Heart right ventricle (tissue), 16 donors: Measurements from ENCODE around the gene RHOF. TPM values are rescaled to one million over a fixed set of nuclear protein-coding genes. Genes with fewer than 3 reads are reported as not detected.

Experiments used
- ATAC-seq, 8 donors: fragments of 200-7000 bp; cut with Tn5 transposase; one replicate each; pipeline ENCODE4 v1.9.1; 2020; ENCODE audit warnings: mild to moderate bottlenecking in 8 of 8, moderate library complexity in 8 of 8, moderate number of reproducible peaks in 1 of 8
- DNase-seq, 2 donors: peaks; one replicate each; pipeline ENCODE4 v3.0.0-alpha.2; 2020
- H3K27ac ChIP-seq, 10 donors: fragments of 200-600 bp; sonication (generic) in 2 of 10; one replicate each; pipeline versions ENCODE4 v1.5.0 to v1.8.0; 2020 to 2022; ENCODE audit warnings: mild to moderate bottlenecking in 3 of 10
- H3K27me3 ChIP-seq, 7 donors: fragments of 200-600 bp; one replicate each; pipeline ENCODE4 v1.8.0; 2021 to 2022; ENCODE audit warnings: mild to moderate bottlenecking in 2 of 7
- H3K36me3 ChIP-seq, 9 donors: fragments of 200-600 bp; sonication (generic) in 1 of 9; one replicate each; pipeline versions ENCODE4 v1.5.0 to v1.8.0; 2020 to 2022; ENCODE audit warnings: mild to moderate bottlenecking in 2 of 9
- H3K4me1 ChIP-seq, 9 donors: fragments of 200-600 bp; sonication (generic) in 1 of 9; one replicate each; pipeline versions ENCODE4 v1.5.0 to v1.8.0; 2020 to 2022; ENCODE audit warnings: mild to moderate bottlenecking in 4 of 9
- H3K4me3 ChIP-seq, 10 donors: fragments of 200-600 bp; sonication (generic) in 2 of 10; one replicate each; pipeline versions ENCODE4 v1.5.0 to v1.8.0; 2020 to 2022; ENCODE audit warnings: mild to moderate bottlenecking in 7 of 10, moderate library complexity in 2 of 10
- H3K9me3 ChIP-seq, 11 donors: fragments of 200-600 bp in 10 of 11; sonication (generic) in 2 of 11; one replicate each; pipeline versions ENCODE4 v1.5.0 to v1.8.0; 2013 to 2022; ENCODE audit warnings: mild to moderate bottlenecking in 2 of 11, control low read depth in 1 of 11, moderate library complexity in 1 of 11
- WGBS, 2 donors: extraction: QIAGEN DNeasy Blood & Tissue Kit; methylation state at CpG; one replicate each; pipeline ENCODE4 v1.1.7; 2013; ENCODE audit warnings: inconsistent platforms in 1 of 2; 5-methylcytosine and 5-hydroxymethylcytosine counted together
- intact Hi-C, 10 donors: fragments of 100-400 bp; cut with DNase I; formaldehyde crosslinking; loops; one replicate each; pipeline versions ENCODE4 v1.11.1 to v1.14.2; 2022
- polyA plus RNA-seq, 2 donors: library from polyadenylated mRNA; stranded (reverse); fragments of 200-250 nt; gene quantifications; one replicate each; pipeline ENCODE4 v1.2.3, GENCODE V29; 2013
- total RNA-seq, 10 donors: library from RNA; stranded (reverse); fragmentation: NEBNext Ultra II Directional in 3 of 10; extraction: Animal tissue kit (Norgen Biotek cat#: 25700) in 3 of 10; gene quantifications; one replicate each; pipeline versions ENCODE4 v1.2.1 to v1.2.4, GENCODE V29; 2021 to 2023
- TF ChIP-seq, protein P1 (sequence below), 9 donors: fragments of 200-600 bp; sonication (generic) in 2 of 9; IDR thresholded peaks; one replicate each; pipeline versions ENCODE4 v1.5.0 to v1.8.0; 2021 to 2022; ENCODE audit warnings: antibody characterized with exemption in 9 of 9, mild to moderate bottlenecking in 5 of 9, moderate library complexity in 1 of 9
- donor health status: Arrhythmogenic right ventricular cardiomyopathy.
- donor health status: ischemic (EF 13 %, LVEDD 7.1; RV severe dilation, severe dysfunction).
- donor health status: healthy with polysubstance abuse.
- donor health status: DM: no; HTN: yes; CAD: no.
- donor health status: DM: no; HTN: no; CAD: no.
- donor health status: ischemic (EF 25% LVEDD 6.9; RV normal size, moderate dysfunction).
- donor health status: ischemic (EF 25% LVEDD 5.7; RV mildly dilated, moderate dysfunction).
- donor health status: healthy.
- donor health status: DM: yes; HTN: yes; CAD: no.
- donor health status: Ischemic cardiomyopathy.
- donor health status: ischemic (EF 35%, LVEDD 5.7; RV mildly dilated, moderate dysfunction).
- donor health status: nonischemic (EF 11% LVEDD 7.7; RV severe dilation, severe dysfunction).
- donor health status: DM: yes; HTN: yes; CAD: no.
- donor health status: PGD.
- donor health status: ischemic (EF 29% LVEDD 5.4; RV normal size, mild dysfunction).
- donor health status: nonischemic (EF 23%, LVEDD 6.1; RV moderate dilation, normal function).

RHOF gene
- total and polyA plus RNA-seq, 12 donors, result 16.5 to 45.6 (median 24.7) TPM

DNA sequence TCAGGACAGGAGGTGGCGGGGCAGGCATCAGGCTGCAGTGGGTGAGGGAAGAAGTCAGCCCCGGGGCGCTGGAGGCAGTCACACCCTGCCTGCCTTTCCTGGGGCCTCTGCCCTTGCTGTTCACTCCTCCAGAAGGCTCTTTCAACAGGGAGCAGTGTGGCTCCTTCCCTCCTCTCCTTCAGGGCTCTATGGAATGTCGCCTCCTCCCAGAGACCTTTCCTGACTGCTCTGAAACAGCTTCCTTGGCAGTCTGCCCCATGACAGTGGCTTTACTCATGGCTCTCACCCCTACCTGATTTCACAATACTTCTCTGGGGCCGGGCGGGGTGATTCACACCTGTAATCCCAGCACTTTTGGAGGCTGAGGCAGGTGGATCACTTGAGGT lies 7.1 kb downstream of the RHOF start:
- DNase-seq, result no peak
- H3K9me3 ChIP-seq, result no peaks in the 10 kb centered on the region
- peak in 2 of 8 donors; percentile 12 to 52 for ATAC-seq
- H3K36me3 ChIP-seq, result no peaks in the 10 kb centered on the region
- H3K4me3 ChIP-seq, result no peak overlapping the region
- intact Hi-C loops, result no loop called here
- no peaks in the 10 kb centered on the region for H3K27me3 ChIP-seq
- peaks cover 5 to 81% (median 34%) of the 10 kb centered on the region in 9 donors for H3K4me1 ChIP-seq
- 65 to 82% methylated on average over 6 of the region's 6 CpGs for WGBS, 2 donors
- peak overlapping the region in 7 of 10 donors; percentile 2 to 100 (median 54) for H3K27ac ChIP-seq
- TF ChIP-seq, protein P1, sequence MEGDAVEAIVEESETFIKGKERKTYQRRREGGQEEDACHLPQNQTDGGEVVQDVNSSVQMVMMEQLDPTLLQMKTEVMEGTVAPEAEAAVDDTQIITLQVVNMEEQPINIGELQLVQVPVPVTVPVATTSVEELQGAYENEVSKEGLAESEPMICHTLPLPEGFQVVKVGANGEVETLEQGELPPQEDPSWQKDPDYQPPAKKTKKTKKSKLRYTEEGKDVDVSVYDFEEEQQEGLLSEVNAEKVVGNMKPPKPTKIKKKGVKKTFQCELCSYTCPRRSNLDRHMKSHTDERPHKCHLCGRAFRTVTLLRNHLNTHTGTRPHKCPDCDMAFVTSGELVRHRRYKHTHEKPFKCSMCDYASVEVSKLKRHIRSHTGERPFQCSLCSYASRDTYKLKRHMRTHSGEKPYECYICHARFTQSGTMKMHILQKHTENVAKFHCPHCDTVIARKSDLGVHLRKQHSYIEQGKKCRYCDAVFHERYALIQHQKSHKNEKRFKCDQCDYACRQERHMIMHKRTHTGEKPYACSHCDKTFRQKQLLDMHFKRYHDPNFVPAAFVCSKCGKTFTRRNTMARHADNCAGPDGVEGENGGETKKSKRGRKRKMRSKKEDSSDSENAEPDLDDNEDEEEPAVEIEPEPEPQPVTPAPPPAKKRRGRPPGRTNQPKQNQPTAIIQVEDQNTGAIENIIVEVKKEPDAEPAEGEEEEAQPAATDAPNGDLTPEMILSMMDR (IDR thresholded peaks at IDR 0.05), result no peak

DNA sequence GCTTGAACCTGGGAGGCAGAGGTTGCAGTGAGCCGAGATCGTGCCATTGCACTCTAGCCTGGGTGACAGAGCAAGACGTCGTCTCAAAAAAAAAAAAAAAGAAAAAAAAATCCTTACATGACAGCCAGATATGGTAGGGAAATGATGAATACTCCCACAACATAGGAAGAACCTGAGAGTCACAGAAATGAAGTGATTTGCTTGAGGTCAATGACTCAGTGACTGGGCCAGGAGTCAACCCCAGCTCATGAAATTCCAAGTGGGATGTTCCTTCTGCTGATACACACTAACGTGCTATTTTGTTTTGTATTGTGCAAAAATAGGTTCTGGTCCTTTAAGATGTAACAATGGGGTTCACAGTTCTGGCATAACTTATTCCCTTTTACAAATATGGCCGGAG lies 9.0 kb downstream of the RHOF start:
- Histone ChIP-seq H3K36me3 (peaks cover 0 to 15% (median 0%) of the 10 kb centered on the region in 9 donors), H3K27me3 (no peaks in the 10 kb centered on the region), H3K4me1 (peaks cover 6 to 63% (median 25%) of the 10 kb centered on the region in 9 donors), H3K27ac (peak overlapping the region in 1 of 10 donors; percentile 40), H3K9me3 (no peaks in the 10 kb centered on the region), H3K4me3 (no peak overlapping the region)
- DNase-seq, result no peak
- WGBS, 2 donors, result 11 to 56% methylated on average over 2 to 6 of the region's 6 CpGs
- intact Hi-C loops, result no loop called here
- no peak for ATAC-seq
- TF ChIP-seq, protein P1 (IDR thresholded peaks at IDR 0.05), result no peak

DNA sequence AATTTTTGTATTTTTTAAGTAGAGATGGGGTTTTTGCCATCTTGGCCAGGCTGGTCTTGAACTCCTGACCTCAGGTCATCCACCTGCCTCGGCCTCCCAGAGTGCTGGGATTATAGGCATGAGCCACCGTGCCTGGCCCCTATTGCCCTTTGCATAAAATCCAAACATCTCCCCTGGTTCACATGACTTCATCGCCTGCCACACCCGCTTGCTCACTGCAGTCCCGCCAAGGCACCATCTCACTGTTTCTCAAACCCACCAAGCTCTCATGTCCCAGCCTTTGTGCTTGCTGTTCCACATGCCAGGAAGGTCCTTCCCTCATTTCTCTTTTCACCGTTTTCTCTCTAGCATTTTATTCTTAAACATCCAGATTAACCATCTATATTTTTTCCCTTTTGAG lies 9.7 kb downstream of the RHOF start:
- H3K27me3 ChIP-seq, result no peaks in the 10 kb centered on the region
- H3K9me3 ChIP-seq, result no peaks in the 10 kb centered on the region
- H3K36me3 ChIP-seq, result peaks cover 0 to 22% (median 0%) of the 10 kb centered on the region in 9 donors
- H3K4me1 ChIP-seq, result peaks cover 0 to 56% (median 18%) of the 10 kb centered on the region in 9 donors
- TF ChIP-seq, protein P1 (IDR thresholded peaks at IDR 0.05), result no peak
- ATAC-seq (no peak), DNase-seq (no peak)
- H3K27ac ChIP-seq, result no peak overlapping the region
- intact Hi-C loops, result no loop called here
- 80 to 85% methylated on average over 6 of the region's 6 CpGs for WGBS, 2 donors
- no peak overlapping the region for H3K4me3 ChIP-seq

DNA sequence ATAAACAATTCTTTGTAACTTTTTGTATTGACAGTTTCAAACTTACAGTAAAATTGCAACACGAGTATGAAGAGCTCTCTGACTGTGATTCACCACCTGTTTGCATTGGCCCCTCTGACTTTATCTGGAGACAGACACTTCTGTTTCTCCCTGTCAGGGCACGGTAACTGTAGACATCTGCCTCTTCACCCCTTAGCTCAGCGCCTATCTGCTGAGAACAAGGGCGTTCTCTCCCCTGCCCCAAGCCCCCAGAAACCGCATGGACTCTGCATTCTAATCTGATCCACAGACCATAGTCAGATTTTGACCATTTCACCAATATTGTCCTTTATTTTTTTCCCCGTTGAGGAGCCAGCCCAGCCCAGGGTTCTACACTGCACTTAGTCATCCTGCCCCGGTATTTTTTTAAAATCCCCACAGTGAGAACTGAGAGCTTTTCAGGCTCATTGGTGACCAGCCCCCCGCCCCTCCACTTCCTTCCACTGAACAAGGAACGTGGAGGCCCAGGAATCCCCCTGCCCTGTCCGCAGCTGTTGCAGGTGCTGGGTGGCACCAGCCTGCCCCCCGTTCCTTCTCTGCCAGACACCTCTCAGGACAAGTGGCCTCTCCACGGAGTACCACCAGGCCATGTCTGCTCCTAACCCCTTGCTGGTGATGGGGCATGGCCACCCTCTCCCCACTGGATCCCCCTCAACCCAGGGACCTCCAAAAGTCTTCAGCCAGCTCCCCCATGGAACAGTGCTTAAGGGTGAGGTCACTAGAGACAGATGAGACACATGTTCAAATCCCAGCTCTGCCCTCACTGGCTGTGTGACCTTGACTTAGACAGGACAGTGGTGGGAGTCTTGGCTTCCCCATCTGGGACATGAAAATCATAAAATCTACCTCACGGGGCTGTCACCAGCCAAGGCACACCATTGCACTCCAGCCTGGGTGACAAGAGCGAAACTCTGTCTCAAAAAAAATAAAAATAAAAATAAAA lies 11.2 kb downstream of the RHOF start:
- DNase-seq (no peak), ATAC-seq (peak in 3 of 8 donors; percentile 12 to 45 (median 40))
- TF ChIP-seq, protein P1 (IDR thresholded peaks at IDR 0.05), result no peak
- peak overlapping the region in 1 of 10 donors; percentile 18 for H3K4me3 ChIP-seq
- H3K27ac ChIP-seq, result peak overlapping the region in 7 of 10 donors; percentile 25 to 58 (median 36)
- WGBS, 2 donors, result 35 to 51% methylated on average over 14 of the region's 14 CpGs
- H3K27me3 ChIP-seq, result no peaks in the 10 kb centered on the region
- H3K4me1 ChIP-seq, result peaks cover 0 to 43% (median 15%) of the 10 kb centered on the region in 9 donors
- intact Hi-C loops, result no loop called here
- no peaks in the 10 kb centered on the region for H3K9me3 ChIP-seq
- peaks cover 0 to 26% (median 0%) of the 10 kb centered on the region in 9 donors for H3K36me3 ChIP-seq
